GM18868 (cell line): ENCODE results near the gene STAM.
"Not testable (repeated sequence)": the region's sequence is repeated elsewhere in the genome, so short reads cannot be mapped to it uniquely, and the experiment has no call there.

ENCODE experiments used
- ATAC-seq: cut with Tn5 transposase; IDR thresholded peaks from one replicate; pipeline ENCODE4 v1.9.1; 2021; ENCODE audit warnings: mild to moderate bottlenecking, moderate library complexity; ENCODE audit not compliant: unreplicated experiment

Gene STAM

GRCh38 chr10:17643755-17644484 lies at the start of gene STAM:
TSS of gene STAM (plus strand) at chr10:17644151. CDS start at chr10:17644340, 189 bp downstream.
- peak; percentile 88 for ATAC-seq

- no peak for ATAC-seq
Measured at GRCh38 chr10:17597386-17597785, 46.6 kb upstream of the STAM start.

- no peak for ATAC-seq
Measured at GRCh38 chr10:17599089-17599488, 44.9 kb upstream of the STAM start.

- ATAC-seq = no peak
Measured at GRCh38 chr10:17605936-17606335, 38.0 kb upstream of the STAM start.

- no peak for ATAC-seq
Measured at GRCh38 chr10:17606547-17607040, 37.4 kb upstream of the STAM start.

- ATAC-seq = no peak
Measured at GRCh38 chr10:17607060-17607459, 36.9 kb upstream of the STAM start.

GRCh38 chr10:17607603-17608332 lies 36.2 kb upstream of the STAM start:
- peak; percentile 90 for ATAC-seq

GRCh38 chr10:17609523-17610079 lies 34.4 kb upstream of the STAM start:
- no peak for ATAC-seq

- peak; percentile 45 for ATAC-seq
Measured at GRCh38 chr10:17616403-17617030, 27.4 kb upstream of the STAM start.

- peak; percentile 69 for ATAC-seq
Measured at GRCh38 chr10:17617031-17617911, 26.7 kb upstream of the STAM start, which contains the start of gene HACD1. TSS of gene HACD1 (minus strand) at chr10:17617374. CDS start at chr10:17617339, 35 bp downstream.

- ATAC-seq = no peak
Measured at GRCh38 chr10:17622061-17622460, 21.9 kb upstream of the STAM start.

- no peak for ATAC-seq
Measured at GRCh38 chr10:17624996-17625395, 19.0 kb upstream of the STAM start.

GRCh38 chr10:17626656-17627055 lies 17.3 kb upstream of the STAM start:
- ATAC-seq = no peak

- not testable (repeated sequence) for ATAC-seq
Measured at GRCh38 chr10:17632590-17632989, 11.4 kb upstream of the STAM start.

- no peak for ATAC-seq
Measured at GRCh38 chr10:17633353-17633752, 10.6 kb upstream of the STAM start.

GRCh38 chr10:17637869-17638268 lies 6.1 kb upstream of the STAM start:
- ATAC-seq = no peak

- no peak for ATAC-seq
Measured at GRCh38 chr10:17640331-17640816, 3.6 kb upstream of the STAM start.

GRCh38 chr10:17643339-17643754 lies 604 bp upstream of the STAM start:
- peak; percentile 23 for ATAC-seq

- ATAC-seq = peak; percentile 23
Measured at GRCh38 chr10:17644485-17644943, 563 bp downstream of the STAM start.
